HFF-Myc (cell line): Measurements from ENCODE around the gene ASIP.
"Not testable (repeated sequence)": the region's sequence is repeated elsewhere in the genome, so short reads cannot be mapped to it uniquely, and the experiment has no call there.

Experiments used
- DNase-seq: peaks from one replicate; pipeline ENCODE4 v3.0.0-alpha.2; 2011; ENCODE audit warnings: low read depth; ENCODE audit errors: extremely low read depth
- H3K4me3 ChIP-seq: replicated peaks from 2 replicates; pipeline ENCODE4 v1.5.1; 2011; ENCODE audit warnings: low read depth, mild to moderate bottlenecking, control low read depth, low read length
- TF ChIP-seq, protein P1 (sequence below): IDR thresholded peaks from 2 replicates; pipeline ENCODE4 v1.5.1; 2012; ENCODE audit warnings: mild to moderate bottlenecking, low read depth, low read length, control low read depth; ENCODE audit errors: missing control alignments

The ASIP gene

DNA sequence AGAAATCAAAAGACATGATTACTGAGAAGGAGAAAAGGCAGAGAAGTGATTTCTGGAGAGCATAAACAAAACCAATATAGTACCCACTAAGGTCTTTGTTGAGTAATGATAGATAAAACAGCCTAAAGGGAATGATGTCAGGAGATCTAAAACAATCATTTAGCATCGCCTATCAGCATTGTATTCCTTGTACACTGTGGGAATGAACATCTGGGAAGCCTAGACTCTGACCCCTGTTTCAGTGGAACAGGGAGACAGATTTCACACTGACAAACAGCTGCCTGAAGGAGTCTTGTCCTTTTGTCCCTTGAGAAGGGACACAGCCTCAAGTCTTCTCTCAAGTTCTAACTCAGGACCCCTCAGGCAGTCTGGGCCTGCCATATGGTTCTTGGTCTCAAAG is 1.7 kb downstream of the ASIP start:
- no peak for DNase-seq
- no peak overlapping the region for H3K4me3 ChIP-seq
- TF ChIP-seq, protein P1, sequence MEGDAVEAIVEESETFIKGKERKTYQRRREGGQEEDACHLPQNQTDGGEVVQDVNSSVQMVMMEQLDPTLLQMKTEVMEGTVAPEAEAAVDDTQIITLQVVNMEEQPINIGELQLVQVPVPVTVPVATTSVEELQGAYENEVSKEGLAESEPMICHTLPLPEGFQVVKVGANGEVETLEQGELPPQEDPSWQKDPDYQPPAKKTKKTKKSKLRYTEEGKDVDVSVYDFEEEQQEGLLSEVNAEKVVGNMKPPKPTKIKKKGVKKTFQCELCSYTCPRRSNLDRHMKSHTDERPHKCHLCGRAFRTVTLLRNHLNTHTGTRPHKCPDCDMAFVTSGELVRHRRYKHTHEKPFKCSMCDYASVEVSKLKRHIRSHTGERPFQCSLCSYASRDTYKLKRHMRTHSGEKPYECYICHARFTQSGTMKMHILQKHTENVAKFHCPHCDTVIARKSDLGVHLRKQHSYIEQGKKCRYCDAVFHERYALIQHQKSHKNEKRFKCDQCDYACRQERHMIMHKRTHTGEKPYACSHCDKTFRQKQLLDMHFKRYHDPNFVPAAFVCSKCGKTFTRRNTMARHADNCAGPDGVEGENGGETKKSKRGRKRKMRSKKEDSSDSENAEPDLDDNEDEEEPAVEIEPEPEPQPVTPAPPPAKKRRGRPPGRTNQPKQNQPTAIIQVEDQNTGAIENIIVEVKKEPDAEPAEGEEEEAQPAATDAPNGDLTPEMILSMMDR, result no peak

DNA sequence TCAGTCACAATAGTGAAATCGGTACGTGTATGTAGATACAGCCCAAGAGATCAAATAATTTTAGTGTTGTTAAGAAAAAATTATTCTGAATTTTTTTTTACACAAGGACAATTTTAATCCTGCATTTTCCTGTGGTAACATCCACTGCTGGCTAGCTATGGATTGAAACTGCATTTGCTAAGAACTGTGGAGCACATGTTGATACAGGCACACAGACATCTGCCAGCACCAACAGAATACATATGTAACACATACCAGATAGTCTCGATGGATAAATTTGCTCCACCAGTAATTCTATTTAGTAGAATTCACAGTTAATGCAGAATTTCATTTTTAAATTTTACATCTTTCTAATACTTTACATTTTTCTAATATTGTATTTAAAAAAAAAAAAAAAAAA is 2.2 kb downstream of the ASIP start:
- TF ChIP-seq, protein P1, result no peak

DNA sequence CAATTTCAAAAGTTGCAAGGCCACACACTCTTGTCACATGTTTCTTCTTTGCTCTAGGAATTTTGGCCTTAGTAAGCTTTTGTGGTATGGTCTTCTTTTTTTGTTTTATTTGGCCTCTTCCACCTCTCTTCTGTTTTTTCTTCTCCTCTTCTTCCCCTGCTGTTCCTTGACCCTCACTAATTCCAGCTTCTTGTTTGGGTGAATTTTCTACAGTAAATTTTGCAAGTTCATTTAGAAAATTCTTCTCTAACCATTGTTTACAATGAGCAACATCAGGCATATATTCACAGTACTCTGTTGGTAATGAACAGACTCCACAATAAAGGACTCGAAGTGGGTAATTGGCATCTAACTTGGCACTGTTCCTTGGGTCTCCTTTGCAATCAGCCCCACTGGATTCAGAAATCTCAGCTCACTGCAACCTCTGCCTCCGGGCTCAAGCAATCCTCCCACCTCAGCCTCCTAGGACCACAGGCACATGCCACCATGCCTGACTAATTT is 5.0 kb downstream of the ASIP start:
- TF ChIP-seq, protein P1, result no peak
- no peak for DNase-seq
- H3K4me3 ChIP-seq, result no peak overlapping the region

More for the DNA sequence above, 2.2 kb downstream of the ASIP start:
- DNase-seq, result no peak
- H3K4me3 ChIP-seq, result no peak overlapping the region

DNA sequence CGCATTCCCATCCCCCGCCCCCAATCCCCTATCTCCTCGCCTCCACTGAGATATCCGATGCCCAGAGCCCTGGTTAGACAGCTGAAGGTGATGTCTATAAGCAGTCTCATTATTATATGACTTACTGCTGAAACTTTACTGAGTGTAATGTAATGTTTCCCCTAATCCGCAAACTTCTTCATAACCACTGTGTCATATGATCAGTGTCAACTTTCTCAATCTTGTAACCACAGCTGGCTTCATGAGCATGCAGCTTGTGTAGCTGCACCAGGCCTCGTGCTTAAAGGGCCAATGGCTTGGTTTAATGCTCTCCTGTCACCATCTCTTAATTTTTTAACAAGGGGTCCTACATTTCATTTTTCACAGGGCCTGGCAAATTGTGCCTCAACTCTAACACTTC is 8.1 kb downstream of the ASIP start:
- no peak overlapping the region for H3K4me3 ChIP-seq
- TF ChIP-seq, protein P1, result no peak
- DNase-seq, result no peak

DNA sequence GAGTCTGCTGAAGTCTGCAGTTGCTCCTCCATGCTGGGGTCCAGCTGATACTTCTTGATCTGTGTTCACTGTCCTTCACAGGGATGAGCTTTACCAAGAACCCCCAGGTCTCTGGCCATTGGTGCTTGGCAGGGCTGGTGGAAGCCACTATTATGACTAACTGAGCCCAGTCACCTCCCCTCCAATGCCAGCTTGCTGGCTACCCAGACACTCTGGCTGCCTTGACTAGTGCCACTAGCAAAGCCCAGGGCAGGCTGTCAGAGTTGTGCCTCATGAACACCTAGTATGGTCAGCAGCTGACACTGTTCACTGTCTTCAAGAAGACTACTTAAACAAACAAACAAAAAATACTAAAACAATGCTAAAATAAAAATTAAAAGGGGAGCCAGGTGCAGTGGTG is 8.8 kb downstream of the ASIP start:
- no peak for DNase-seq
- H3K4me3 ChIP-seq, result no peak overlapping the region
- TF ChIP-seq, protein P1, result no peak

DNA sequence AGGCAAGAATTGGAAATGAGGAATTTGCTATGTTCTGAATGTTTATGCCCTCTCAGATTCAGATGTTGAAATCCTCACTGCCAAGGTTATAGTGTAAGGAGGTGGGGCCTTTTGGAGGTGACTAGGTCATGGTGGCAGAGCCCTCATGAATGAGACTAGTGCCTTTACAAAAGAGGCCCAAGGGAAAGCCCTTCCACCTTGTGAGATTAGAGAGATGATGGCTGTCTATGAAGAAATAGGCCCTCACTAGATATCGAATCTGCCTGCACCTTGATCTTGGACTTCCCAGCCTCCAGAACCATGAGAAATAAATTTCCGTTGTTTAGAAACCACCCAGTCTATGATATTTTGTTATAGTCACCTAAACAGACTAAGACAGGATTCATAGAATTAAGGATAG is 10.4 kb downstream of the ASIP start:
- no peak for DNase-seq
- TF ChIP-seq, protein P1, result no peak
- H3K4me3 ChIP-seq, result no peak overlapping the region

DNA sequence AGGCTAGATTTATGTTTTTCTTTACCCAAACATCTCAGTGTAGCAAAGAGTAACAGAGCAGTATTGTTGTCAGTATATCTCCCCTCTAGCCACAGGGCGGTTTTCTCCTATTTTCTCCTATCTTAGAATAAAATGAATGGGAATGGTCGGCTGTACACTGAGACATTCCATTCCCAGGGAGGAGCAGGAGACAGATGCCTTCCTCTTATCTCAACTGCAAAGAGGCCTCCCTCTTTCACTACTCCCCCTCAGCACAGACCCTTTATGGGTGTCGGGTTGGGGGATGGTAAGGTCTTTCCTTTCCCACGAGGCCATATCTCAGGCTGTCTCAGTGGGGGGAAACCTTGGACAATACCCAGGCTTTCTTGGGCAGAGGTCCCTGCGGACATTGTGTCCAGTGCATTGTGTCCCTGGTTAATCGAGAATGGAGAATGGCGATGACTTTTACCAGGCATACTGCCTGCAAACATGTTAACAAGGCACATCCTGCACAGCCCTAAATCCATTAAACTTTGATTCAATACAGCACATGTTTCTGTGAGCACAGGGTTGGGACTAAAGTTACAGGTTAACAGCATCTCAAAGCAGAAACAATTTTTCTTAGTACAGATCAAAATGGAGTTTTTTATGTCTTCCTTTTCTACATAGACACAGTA is 11.3 kb downstream of the ASIP start:
- not testable (repeated sequence) for H3K4me3 ChIP-seq, DNase-seq
